IPS-18c (cell line): ENCODE data around the gene CBX2.
A peak's percentile ranks its signal among the peaks of the same experiment; 100 is the strongest.
"Not testable (repeated sequence)": the region's sequence is repeated elsewhere in the genome, so short reads cannot be mapped to it uniquely, and the experiment has no call there.

Source experiments
- H3K4me3 ChIP-seq: 2 replicates; pipeline ENCODE4 v1.7.0; 2013; ENCODE audit warnings: low read depth, mild to moderate bottlenecking, low read length, moderate library complexity; ENCODE audit not compliant: insufficient read depth
- H3K9me3 ChIP-seq: one replicate; pipeline ENCODE4 v1.6.1; 2013; ENCODE audit warnings: mild to moderate bottlenecking, low read length, moderate library complexity; ENCODE audit not compliant: control insufficient read depth, insufficient read depth

Gene CBX2

DNA sequence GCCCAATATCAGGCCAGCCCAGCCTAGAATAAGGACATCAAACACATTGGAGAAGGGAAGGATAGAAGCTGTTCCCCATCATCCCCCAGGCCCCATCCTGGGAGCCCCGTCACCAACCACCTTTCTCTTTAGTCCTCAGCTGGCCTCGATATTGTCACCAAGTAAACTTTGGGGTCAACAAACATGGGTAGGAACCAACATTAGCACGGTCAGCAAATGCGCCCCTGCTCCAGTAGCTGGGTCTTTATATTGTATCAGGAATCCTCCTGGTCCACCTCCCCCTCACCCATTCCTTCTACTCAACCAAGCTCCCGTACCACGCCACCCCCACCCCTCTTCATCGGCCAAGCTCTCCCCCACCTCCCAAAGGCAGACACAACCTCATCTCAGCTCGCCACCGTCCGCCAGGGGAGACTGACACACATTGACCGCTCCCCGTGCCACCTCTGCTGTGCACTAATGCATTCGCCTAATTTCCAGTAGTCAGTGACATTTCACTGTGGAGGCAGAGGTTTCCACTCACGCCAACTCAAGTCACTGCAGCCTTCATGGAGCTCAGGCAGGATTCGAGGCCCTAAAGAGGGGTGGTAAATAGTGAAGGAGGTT, 20.7 kb upstream of the CBX2 start:
- no peak overlapping the region for H3K4me3 ChIP-seq
- H3K9me3 ChIP-seq: no peaks in the 10 kb centered on the region

DNA sequence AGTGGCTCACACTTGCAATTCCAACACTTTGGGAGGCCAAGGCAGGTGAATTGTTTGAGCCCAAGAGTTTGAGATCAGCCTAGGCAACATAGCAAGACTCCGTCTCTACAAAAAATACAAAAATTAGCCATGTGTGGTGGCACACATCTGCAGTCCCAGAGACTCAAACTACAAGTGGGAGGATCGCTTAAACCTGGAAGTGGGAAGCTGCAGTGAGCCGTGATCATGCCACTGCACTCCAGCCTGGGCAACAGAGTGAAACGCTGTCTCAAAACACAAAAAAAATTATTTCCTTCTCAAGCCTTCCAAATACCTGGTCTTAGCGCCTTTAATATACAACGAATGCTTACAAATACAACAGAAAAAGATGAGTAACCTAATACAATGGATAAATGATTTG, 19.7 kb upstream of the CBX2 start:
- no peaks in the 10 kb centered on the region for H3K9me3 ChIP-seq

DNA sequence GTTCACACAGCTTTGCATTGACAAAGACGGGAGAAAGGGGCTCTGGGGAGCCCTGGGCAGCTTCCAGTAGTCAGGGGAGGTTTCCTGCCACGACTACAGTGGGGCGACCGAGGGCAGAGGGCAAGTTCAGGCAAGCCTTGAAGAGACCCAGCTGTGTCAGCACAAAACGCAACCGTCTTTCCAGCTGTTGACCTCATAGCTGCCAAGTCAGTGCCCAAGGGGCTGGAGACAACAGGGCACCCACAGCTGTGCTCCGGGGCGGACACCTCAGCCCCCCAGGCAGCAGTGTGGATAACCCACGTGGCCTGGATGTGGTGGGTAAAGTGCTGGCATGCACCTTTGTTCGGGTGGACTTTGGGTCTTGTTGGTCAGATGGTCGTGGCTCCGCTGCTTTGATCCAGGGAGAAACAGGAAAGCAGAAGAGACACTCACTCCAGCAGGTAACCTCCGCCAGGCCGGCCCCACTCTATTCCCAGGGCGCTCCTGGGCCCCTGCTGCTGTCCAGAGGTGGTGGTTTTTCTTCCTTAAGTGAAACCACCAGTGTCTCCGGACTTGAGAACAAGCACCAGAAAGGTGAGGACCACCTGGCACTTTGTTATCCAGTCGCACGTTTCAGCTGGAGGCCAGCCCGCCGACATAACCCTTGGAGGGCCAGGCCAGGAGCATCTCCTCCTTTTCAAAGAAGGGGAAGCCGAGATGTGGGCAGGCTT, 17.6 kb upstream of the CBX2 start:
- H3K4me3 ChIP-seq: no peak overlapping the region; the same call in 1 of the 2 replicates
- H3K9me3 ChIP-seq: no peaks in the 10 kb centered on the region

More for the DNA sequence above, 19.7 kb upstream of the CBX2 start:
- H3K4me3 ChIP-seq: no peak overlapping the region

GRCh38 chr17:79761894-79762589, 15.9 kb upstream of the CBX2 start:
- Histone ChIP-seq H3K4me3 (no peak overlapping the region), H3K9me3 (no peaks in the 10 kb centered on the region)

- Histone ChIP-seq H3K9me3 (no peaks in the 10 kb centered on the region), H3K4me3 (no peak overlapping the region)
Measured at GRCh38 chr17:79765708-79766107, 12.2 kb upstream of the CBX2 start.

GRCh38 chr17:79769570-79770506, 8.1 kb upstream of the CBX2 start:
- H3K4me3 ChIP-seq: no peak overlapping the region
- H3K9me3 ChIP-seq: no peaks in the 10 kb centered on the region

DNA sequence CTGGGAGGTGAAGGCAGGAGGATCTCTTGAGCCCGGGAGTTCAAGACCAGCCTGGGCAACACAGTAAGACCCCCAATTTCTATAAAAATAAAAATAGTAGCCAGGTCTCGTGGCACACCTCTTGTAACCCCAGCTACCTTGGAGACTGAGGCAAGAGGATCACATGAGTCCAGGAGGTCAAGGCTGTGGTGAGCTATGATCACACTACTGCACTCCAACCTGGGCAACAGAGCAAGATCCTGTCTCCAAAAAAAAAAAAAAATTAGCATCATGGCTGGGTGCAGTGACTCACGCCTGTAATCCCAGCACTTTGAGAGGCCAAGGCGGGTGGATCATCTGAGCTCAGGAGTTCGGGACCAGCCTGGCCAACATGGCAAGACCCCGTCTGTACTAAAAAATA, 6.7 kb upstream of the CBX2 start:
- H3K9me3 ChIP-seq: no peaks in the 10 kb centered on the region
- H3K4me3 ChIP-seq: no peak overlapping the region

- H3K9me3 ChIP-seq, H3K4me3 ChIP-seq: not testable (repeated sequence)
Measured at GRCh38 chr17:79772726-79773125, 5.2 kb upstream of the CBX2 start.

GRCh38 chr17:79774561-79774975, 3.4 kb upstream of the CBX2 start:
- no peaks in the 10 kb centered on the region for H3K9me3 ChIP-seq
- H3K4me3 ChIP-seq: no peak overlapping the region

DNA sequence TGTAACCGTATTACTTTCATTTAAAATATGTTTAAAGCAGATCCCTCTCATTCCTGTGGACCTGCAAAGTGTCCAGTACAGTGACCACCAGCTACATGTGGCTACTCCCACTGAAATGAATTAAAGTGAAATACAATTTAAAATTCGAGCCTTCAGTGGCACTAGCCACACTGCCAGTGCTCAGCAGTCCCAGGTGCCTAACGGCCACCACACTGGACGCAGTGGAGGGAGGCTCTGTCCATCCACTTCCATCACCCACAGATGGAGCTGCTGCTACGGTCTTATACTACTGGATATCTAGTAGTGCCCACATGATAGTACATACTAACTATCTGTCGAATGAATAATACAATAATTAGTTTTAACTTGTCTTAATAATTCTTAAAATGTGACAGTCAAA, 2.3 kb upstream of the CBX2 start:
- Histone ChIP-seq H3K4me3 (no peak overlapping the region), H3K9me3 (no peaks in the 10 kb centered on the region)

DNA sequence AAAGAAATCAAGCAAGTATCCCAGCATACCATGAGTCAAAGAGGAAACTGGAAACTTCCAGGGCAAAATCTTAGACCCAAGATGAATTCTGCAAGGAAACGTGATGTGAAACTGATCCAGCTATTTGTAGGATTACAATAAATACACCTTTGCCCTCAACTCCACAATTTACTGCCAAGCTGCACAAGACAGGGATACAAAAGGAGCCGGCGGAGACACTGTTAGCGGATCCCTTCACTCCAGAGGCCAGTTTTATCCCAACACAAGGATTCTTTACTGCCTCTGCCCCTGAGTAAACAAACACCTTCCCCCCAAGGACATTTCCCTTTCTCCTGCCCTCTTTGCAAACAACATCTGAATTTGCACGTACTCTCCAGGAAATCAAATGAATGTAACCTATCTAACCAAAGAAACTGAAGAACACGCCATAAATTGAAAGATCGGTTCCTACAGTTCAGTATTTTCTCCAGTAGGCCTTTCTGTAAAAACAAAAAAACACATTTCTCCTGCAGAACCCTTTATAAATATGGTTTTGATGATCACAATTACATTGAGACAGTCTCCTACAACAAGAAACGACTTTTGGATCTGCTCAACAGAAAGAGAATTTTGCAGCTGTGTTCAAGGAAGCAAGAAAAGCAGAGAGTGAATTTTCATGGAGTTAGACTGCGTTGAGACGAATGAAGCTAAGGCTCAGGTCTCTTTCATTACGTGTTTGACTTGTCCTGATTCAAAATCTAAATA, 1.4 kb upstream of the CBX2 start:
- Histone ChIP-seq H3K4me3 (peak overlapping the region; percentile 53; the same call in 1 of the 2 replicates), H3K9me3 (no peaks in the 10 kb centered on the region)

DNA sequence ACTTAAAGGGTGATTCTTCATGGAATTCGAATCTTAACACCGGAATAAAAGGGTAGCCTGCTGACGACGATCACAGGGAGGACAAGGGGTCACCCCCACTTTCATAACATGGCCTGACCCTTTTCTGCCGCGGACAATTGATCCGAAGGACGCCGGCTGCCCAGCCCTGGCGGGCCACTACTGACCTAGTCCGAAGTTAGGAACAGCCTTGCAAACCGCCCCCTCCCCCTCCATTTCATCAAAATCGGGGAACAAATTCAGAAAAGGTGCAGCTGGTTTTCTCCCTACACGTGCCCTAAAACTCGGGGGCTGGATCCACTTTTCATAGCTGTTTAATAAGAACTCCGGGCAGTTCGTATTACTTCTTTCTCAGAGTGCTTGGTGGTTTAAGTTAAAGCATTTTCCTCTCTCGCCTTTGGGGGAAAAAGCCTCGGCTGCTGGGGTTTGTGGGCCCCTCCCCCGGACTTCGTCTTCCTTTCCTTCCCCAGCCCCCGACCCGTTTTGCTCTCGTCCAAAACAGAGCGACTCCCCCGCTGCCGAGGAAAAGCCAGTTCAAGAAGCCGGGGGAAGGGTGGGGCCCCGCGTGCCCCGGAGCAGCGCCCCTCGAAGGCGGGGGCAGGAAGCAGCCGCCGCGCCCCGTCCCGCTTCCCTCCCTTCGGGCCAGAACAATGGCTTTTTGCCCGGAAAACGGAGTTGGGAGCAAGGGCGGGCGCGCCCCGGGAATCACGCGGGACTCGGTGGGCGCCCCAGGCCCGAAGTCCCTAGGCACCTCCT, 641 bp upstream of the CBX2 start:
- Histone ChIP-seq H3K4me3 (peak overlapping the region; percentile 53), H3K9me3 (no peaks in the 10 kb centered on the region)

GRCh38 chr17:79778504-79779083, 646 bp downstream of the CBX2 start:
- H3K4me3 ChIP-seq: peak overlapping the region; percentile 85

GRCh38 chr17:79779084-79779529, 1.2 kb downstream of the CBX2 start:
- no peaks in the 10 kb centered on the region for H3K9me3 ChIP-seq
- H3K4me3 ChIP-seq: peak overlapping the region; percentile 85

More at GRCh38 chr17:79778504-79779083, 646 bp downstream of the CBX2 start:
- H3K9me3 ChIP-seq: no peaks in the 10 kb centered on the region

DNA sequence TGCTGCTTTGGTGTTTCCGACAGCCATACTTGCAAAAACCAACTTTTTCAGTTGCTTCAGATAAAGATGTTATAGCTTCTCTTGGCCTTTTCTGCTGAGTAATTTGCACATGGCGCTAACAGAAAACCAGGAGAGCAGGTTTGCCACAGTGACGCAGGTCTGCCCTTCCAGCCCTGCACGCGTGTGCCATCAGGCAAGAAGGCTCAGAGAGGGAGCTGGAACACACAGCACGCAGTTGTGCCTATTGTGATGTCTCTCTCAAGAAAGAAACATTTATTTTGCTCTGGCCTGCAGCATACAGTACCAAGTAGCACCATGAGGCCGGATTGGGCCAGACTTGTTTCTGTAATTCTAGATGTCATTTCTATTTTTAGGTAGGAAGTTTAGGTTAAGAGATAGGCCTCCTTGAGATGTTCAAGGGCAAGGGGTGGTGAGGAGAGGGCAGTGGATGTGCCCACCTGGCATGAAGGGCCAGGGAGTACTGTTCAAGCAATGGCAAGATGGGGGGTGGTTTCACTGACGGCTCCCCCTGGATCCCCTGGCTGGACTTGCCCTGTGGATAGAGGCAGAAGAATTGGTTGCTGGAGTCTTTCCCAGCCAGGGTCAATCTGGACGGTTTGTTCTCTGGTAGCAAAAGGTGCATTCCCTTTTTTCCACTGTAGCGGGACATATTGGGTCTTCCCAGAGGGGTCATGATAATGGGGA, 1.9 kb downstream of the CBX2 start:
- H3K4me3 ChIP-seq: peak overlapping the region; percentile 85; the same call in 1 of the 2 replicates
- H3K9me3 ChIP-seq: no peaks in the 10 kb centered on the region
